CD14-positive monocyte (primary cell): ENCODE results near the gene ETV4. TPM values are rescaled to one million over a fixed set of nuclear protein-coding genes. Genes with fewer than 3 reads are reported as not detected.
A peak's percentile ranks its signal among the peaks of the same experiment; 100 is the strongest.

ENCODE experiments used
- DNase-seq, 3 donors: peaks; one replicate each; pipeline ENCODE4 v3.0.0-alpha.2; 2011 to 2022
- H2AFZ ChIP-seq: 2 replicates; pipeline ENCODE4 v1.6.0; 2012; ENCODE audit warnings: mild to moderate bottlenecking, low read depth, low read length, inconsistent platforms; ENCODE audit not compliant: insufficient read depth, poor library complexity, severe bottlenecking
- H3K27ac ChIP-seq, 2 donors: 1 replicate in 1 of 2; 2 replicates in 1 of 2; pipeline ENCODE4 v1.5.1; 2012 to 2013; ENCODE audit warnings: low read length in 2 of 2, control low read depth in 1 of 2, inconsistent platforms in 1 of 2, low read depth in 1 of 2, mild to moderate bottlenecking in 1 of 2
- H3K27me3 ChIP-seq, 2 donors: one replicate each; pipeline versions ENCODE4 v1.6.0 to v1.6.1; 2011 to 2013; ENCODE audit warnings: low read length in 2 of 2; ENCODE audit not compliant: control insufficient read depth in 2 of 2, insufficient read depth in 2 of 2
- H3K36me3 ChIP-seq, 2 donors: replicated peaks in 1 of 2; 1 replicate in 1 of 2; 2 replicates in 1 of 2; pipeline versions ENCODE4 v1.5.1 to v1.6.1; 2012 to 2013; ENCODE audit warnings: low read length in 2 of 2, control low read depth in 1 of 2, inconsistent platforms in 1 of 2, mild to moderate bottlenecking in 1 of 2; ENCODE audit not compliant: insufficient read depth in 2 of 2, control insufficient read depth in 1 of 2
- H3K4me1 ChIP-seq, 2 donors: 1 replicate in 1 of 2; 2 replicates in 1 of 2; pipeline versions ENCODE4 v1.5.1 to v1.6.1; 2012 to 2013; ENCODE audit warnings: low read length in 2 of 2, control low read depth in 1 of 2, inconsistent platforms in 1 of 2, mild to moderate bottlenecking in 1 of 2, moderate library complexity in 1 of 2; ENCODE audit not compliant: insufficient read depth in 2 of 2, control insufficient read depth in 1 of 2
- H3K4me2 ChIP-seq: replicated peaks from 2 replicates; pipeline ENCODE3; 2012; ENCODE audit warnings: low read length, moderate library complexity, mild to moderate bottlenecking; ENCODE audit not compliant: poor library complexity, severe bottlenecking; ENCODE audit errors: extremely low read depth
- H3K4me3 ChIP-seq, 3 experiments: fragments of 200-600 bp in 1 of 3; sonication (generic) in 1 of 3; replicated peaks in 1 of 3; 1 replicate in 2 of 3; 2 replicates in 1 of 3; pipeline ENCODE4 v1.5.1; 2011 to 2013; ENCODE audit warnings: low read length in 3 of 3, mild to moderate bottlenecking in 3 of 3, control low read depth in 2 of 3, low read depth in 2 of 3, inconsistent platforms in 1 of 3, moderate library complexity in 1 of 3
- H3K79me2 ChIP-seq: 2 replicates; pipeline ENCODE4 v1.6.0; 2012; ENCODE audit warnings: mild to moderate bottlenecking, control low read depth, inconsistent platforms, low read length, moderate library complexity; ENCODE audit not compliant: insufficient read depth
- H3K9ac ChIP-seq: 2 replicates; pipeline ENCODE4 v1.6.0; 2017; ENCODE audit warnings: low read length, mild to moderate bottlenecking; ENCODE audit not compliant: insufficient read depth, poor library complexity, severe bottlenecking
- H3K9me3 ChIP-seq, 2 donors: replicated peaks in 1 of 2; 1 replicate in 1 of 2; 2 replicates in 1 of 2; pipeline versions ENCODE4 v1.5.1 to v1.6.1; 2012 to 2013; ENCODE audit warnings: low read length in 2 of 2, control low read depth in 1 of 2; ENCODE audit not compliant: control insufficient read depth in 1 of 2, insufficient read depth in 1 of 2
- H4K20me1 ChIP-seq: 2 replicates; pipeline ENCODE4 v1.6.0; 2012; ENCODE audit warnings: mild to moderate bottlenecking, low read length, control low read depth, moderate library complexity; ENCODE audit not compliant: insufficient read depth
- H3K27ac Mint-ChIP-seq, 7 donors: one replicate each; pipeline ENCODE4 v1.8.0; 2020; ENCODE audit warnings: mild to moderate bottlenecking in 7 of 7, mixed read lengths in 7 of 7, moderate library complexity in 6 of 7, inconsistent platforms in 2 of 7
- H3K27me3 Mint-ChIP-seq, 3 donors: one replicate each; pipeline ENCODE4 v1.8.0; 2021 to 2022; ENCODE audit warnings: low read depth in 3 of 3, mild to moderate bottlenecking in 3 of 3, mixed read lengths in 3 of 3, moderate library complexity in 3 of 3, inconsistent platforms in 1 of 3
- H3K36me3 Mint-ChIP-seq, 2 donors: one replicate each; pipeline ENCODE4 v1.8.0; 2020; ENCODE audit warnings: mixed read lengths in 2 of 2, inconsistent platforms in 1 of 2, mild to moderate bottlenecking in 1 of 2
- H3K4me1 Mint-ChIP-seq: one replicate; pipeline ENCODE4 v1.8.0; 2020; ENCODE audit warnings: mild to moderate bottlenecking, mixed read lengths
- H3K4me3 Mint-ChIP-seq, 2 donors: one replicate each; pipeline ENCODE4 v1.8.0; 2020; ENCODE audit warnings: mild to moderate bottlenecking in 2 of 2, mixed read lengths in 2 of 2, moderate library complexity in 1 of 2
- H3K9me3 Mint-ChIP-seq, 7 donors: one replicate each; pipeline ENCODE4 v1.8.0; 2020 to 2022; ENCODE audit warnings: mixed read lengths in 7 of 7, mild to moderate bottlenecking in 6 of 7, moderate library complexity in 6 of 7, inconsistent platforms in 2 of 7
- CTCF ChIP-seq: fragments of 200-600 bp; IDR thresholded peaks from one replicate; pipeline ENCODE4 v1.8.0; 2022; ENCODE audit warnings: antibody characterized with exemption, mild to moderate bottlenecking
- WGBS: methylation state at CpG from one replicate; pipeline ENCODE4 v1.1.5; 2013; ENCODE audit warnings: missing lambda C conversion rate; ENCODE audit not compliant: insufficient coverage; 5-methylcytosine and 5-hydroxymethylcytosine counted together
- intact Hi-C, 2 donors: fragments of 100-400 bp; cut with micrococcal nuclease; formaldehyde crosslinking; loops; one replicate each; pipeline versions ENCODE4 v1.15.0 to v1.15.1; 2023
- polyA plus RNA-seq, 3 donors: library from polyadenylated mRNA; depleted of rRNA in 1 of 3; unstranded in 2 of 3; stranded (reverse) in 1 of 3; fragments of 300-500 nt in 2 of 3; fragments of >200 nt in 1 of 3; fragmentation: Illumina TruSeq in 2 of 3; gene quantifications; 1 replicate in 2 of 3; 2 replicates in 1 of 3; pipeline ENCODE4 v1.2.3, GENCODE V29; 2012 to 2021

ETV4 gene
- polyA plus RNA-seq, 3 donors = not detected

GRCh38 chr17:43552229-43552837, 6.2 kb upstream of the ETV4 start:
- no peaks in the 10 kb centered on the region for H4K20me1 ChIP-seq
- no peaks in the 10 kb centered on the region for H3K79me2 ChIP-seq
- no peak overlapping the region for H3K4me3 Mint-ChIP-seq
- H3K9me3 ChIP-seq = no peaks in the 10 kb centered on the region
- H3K4me2 ChIP-seq = no peak overlapping the region
- intact Hi-C loops = no loop called here
- DNase-seq = no peak
- peaks cover 22 to 40% of the 10 kb centered on the region in 2 donors for H3K27me3 ChIP-seq
- no peak overlapping the region for H3K27ac ChIP-seq
- no peak overlapping the region for H2AFZ ChIP-seq
- WGBS = 77% methylated on average over 4 of the region's 8 CpGs
- peaks cover 21% of the 10 kb centered on the region for H3K4me1 Mint-ChIP-seq
- H3K36me3 Mint-ChIP-seq = no peaks in the 10 kb centered on the region
- H3K27me3 Mint-ChIP-seq = peaks cover 57 to 67% (median 60%) of the 10 kb centered on the region in 3 donors
- H3K4me1 ChIP-seq = peaks cover 18 to 23% of the 10 kb centered on the region in 2 donors
- peaks cover 0 to 3% (median 2%) of the 10 kb centered on the region in 7 donors for H3K9me3 Mint-ChIP-seq
- no peak for TF ChIP-seq CTCF
- H3K36me3 ChIP-seq = no peaks in the 10 kb centered on the region
- peak overlapping the region in 1 of 7 donors; percentile 43 for H3K27ac Mint-ChIP-seq
- no peak overlapping the region for H3K4me3 ChIP-seq
- no peak overlapping the region for H3K9ac ChIP-seq

DNA sequence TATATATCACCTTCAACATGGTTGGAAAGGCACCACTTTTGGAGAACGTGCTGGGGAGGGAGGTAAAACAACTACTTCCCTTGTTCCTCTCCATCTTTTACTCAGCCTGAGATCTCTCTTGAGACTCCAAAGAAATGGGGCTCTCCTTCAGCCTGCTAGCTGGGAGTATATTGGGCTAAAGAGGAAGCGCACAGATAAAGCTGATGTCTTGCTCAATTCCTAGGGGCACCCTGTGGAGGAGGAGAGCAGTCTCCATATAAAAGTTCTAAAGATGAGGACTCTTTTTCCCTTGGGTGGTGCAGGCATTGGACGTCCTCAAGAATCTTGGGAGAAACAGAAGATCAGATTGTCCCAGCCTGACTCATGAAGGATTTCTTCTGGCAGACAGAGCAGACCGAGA, 4.6 kb upstream of the ETV4 start:
- Histone ChIP-seq H3K9me3 (no peaks in the 10 kb centered on the region), H3K9ac (no peak overlapping the region), H3K27me3 (peaks cover 30 to 55% of the 10 kb centered on the region in 2 donors), H3K4me2 (no peak overlapping the region), H3K4me1 (peaks cover 17 to 22% of the 10 kb centered on the region in 2 donors), H4K20me1 (peaks cover 6% of the 10 kb centered on the region), H2AFZ (no peak overlapping the region), H3K4me3 (no peak overlapping the region), H3K36me3 (no peaks in the 10 kb centered on the region), H3K79me2 (no peaks in the 10 kb centered on the region), H3K27ac (no peak overlapping the region)
- 88% methylated on average over 3 of the region's 4 CpGs for WGBS
- peak overlapping the region in 1 of 2 donors; percentile 15 for H3K4me3 Mint-ChIP-seq
- DNase-seq = no peak
- intact Hi-C loops = no loop called here
- peaks cover 69 to 81% (median 76%) of the 10 kb centered on the region in 3 donors for H3K27me3 Mint-ChIP-seq
- peaks cover 21% of the 10 kb centered on the region for H3K4me1 Mint-ChIP-seq
- no peak for TF ChIP-seq CTCF
- H3K9me3 Mint-ChIP-seq = peaks cover 0 to 8% (median 2%) of the 10 kb centered on the region in 7 donors
- H3K36me3 Mint-ChIP-seq = no peaks in the 10 kb centered on the region
- H3K27ac Mint-ChIP-seq = no peak overlapping the region
